Epithelial cell of proximal tubule (primary cell): Measurements from ENCODE around the gene CUZD1. TPM values are rescaled to one million over a fixed set of nuclear protein-coding genes. Genes with fewer than 3 reads are reported as not detected.
"Not testable (repeated sequence)": the region's sequence is repeated elsewhere in the genome, so short reads cannot be mapped to it uniquely, and the experiment has no call there.

Experiments
- DNase-seq: peaks from one replicate; pipeline ENCODE4 v3.0.0-alpha.2; 2011; ENCODE audit warnings: low read depth
- H3K4me3 ChIP-seq: 2 replicates; pipeline ENCODE4 v1.5.1; 2011; ENCODE audit warnings: low read depth, mild to moderate bottlenecking, low read length
- total RNA-seq: library from RNA; depleted of rRNA; stranded (reverse); fragments of >200 nt; gene quantifications from 2 replicates; pipeline ENCODE4 v1.2.3, GENCODE V29; 2015
- TF ChIP-seq, protein P1 (sequence below): conservative IDR thresholded peaks from 2 replicates; pipeline ENCODE4 v1.5.1; 2012; ENCODE audit warnings: low read depth, mild to moderate bottlenecking, low read length

Gene CUZD1
- total RNA-seq, 1 donor from 2014 or later: 1.0 TPM

DNA sequence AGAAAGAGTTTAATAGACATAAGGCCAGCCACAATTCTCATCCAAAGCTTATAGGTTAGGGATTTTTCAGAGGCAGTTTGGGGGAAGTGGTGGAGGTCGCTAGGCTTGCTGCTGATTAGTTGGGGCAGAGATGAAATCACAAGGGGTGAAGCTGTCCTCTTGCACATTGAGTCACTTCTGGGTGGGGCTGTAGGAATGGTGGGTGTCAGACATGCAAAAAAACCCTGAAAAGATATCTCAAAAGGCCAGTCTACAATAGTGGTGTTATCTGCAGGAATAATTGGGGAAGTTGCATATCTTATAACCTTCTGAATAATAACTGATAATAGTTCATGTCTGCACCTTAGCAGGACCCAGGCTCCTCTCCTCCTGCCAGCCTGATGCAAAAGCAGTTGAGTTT lies 31.6 kb upstream of the CUZD1 start:
- H3K4me3 ChIP-seq: no peak overlapping the region
- TF ChIP-seq, protein P1, sequence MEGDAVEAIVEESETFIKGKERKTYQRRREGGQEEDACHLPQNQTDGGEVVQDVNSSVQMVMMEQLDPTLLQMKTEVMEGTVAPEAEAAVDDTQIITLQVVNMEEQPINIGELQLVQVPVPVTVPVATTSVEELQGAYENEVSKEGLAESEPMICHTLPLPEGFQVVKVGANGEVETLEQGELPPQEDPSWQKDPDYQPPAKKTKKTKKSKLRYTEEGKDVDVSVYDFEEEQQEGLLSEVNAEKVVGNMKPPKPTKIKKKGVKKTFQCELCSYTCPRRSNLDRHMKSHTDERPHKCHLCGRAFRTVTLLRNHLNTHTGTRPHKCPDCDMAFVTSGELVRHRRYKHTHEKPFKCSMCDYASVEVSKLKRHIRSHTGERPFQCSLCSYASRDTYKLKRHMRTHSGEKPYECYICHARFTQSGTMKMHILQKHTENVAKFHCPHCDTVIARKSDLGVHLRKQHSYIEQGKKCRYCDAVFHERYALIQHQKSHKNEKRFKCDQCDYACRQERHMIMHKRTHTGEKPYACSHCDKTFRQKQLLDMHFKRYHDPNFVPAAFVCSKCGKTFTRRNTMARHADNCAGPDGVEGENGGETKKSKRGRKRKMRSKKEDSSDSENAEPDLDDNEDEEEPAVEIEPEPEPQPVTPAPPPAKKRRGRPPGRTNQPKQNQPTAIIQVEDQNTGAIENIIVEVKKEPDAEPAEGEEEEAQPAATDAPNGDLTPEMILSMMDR: no peak
- no peak for DNase-seq

- no peak for DNase-seq
- TF ChIP-seq, protein P1: no peak
- no peak overlapping the region for H3K4me3 ChIP-seq
Measured at GRCh38 chr10:122876467-122876855, 30.8 kb upstream of the CUZD1 start.

- no peak for DNase-seq
- TF ChIP-seq, protein P1: no peak
- H3K4me3 ChIP-seq: no peak overlapping the region
Measured at GRCh38 chr10:122875843-122876466, 30.3 kb upstream of the CUZD1 start.

- not testable (repeated sequence) for H3K4me3 ChIP-seq, DNase-seq
Measured at GRCh38 chr10:122871947-122872346, 26.3 kb upstream of the CUZD1 start.

- DNase-seq, H3K4me3 ChIP-seq: not testable (repeated sequence)
Measured at GRCh38 chr10:122868768-122869167, 23.1 kb upstream of the CUZD1 start.

DNA sequence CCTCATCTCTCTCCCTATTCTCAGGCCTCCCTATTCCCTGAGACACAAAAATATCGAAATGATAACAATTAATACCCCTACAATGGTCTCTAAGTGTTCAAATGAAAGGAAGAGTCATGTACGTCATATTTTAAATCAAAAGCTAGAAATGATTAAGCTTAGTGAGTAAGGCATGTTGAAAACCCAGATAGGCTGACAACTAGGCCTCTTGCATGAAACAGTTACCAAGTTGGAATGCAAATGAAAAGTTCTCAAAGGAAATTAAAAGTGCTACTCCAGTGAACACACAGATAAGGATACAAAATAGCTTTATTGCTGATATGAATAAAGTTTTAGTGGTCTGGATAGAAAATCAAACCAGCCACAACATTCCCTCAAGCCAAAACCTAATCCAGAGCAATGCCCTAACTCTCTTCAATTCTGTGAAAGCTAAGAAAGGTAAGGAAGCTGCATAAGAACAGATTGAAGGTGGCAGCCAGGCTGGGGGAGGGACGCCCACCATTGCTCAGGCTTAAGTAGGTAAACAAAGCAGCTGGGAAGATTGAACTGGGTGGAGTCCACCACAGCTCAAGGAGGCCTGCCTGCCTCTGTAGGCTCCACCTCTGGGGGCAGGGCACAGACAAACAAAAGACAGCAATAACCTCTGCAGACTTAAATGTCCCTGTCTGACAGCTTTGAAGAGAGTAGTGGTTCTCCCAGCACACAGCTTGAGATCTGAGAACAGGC lies 21.3 kb upstream of the CUZD1 start:
- DNase-seq, H3K4me3 ChIP-seq: not testable (repeated sequence)

DNA sequence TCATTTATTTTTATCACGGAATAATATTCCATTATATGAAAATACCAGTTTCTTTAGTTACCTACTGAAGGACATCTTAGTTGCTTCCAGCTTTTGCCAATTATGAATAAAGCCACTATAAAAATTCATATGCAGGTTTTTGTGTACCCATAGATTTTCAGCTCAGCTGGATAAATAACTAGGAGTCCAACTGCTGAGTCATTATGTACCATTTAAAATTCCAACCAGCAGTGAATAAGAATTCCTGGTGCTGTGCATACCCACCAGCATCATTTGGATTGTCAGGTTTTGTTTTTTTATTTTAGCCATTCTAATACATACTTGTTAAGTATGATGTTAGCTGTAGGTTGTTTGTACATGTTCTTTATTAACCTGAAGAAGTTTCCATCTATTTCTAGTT lies 19.2 kb upstream of the CUZD1 start:
- DNase-seq: no peak
- no peak overlapping the region for H3K4me3 ChIP-seq
- TF ChIP-seq, protein P1: no peak

- no peak for DNase-seq
- TF ChIP-seq, protein P1: no peak
- H3K4me3 ChIP-seq: no peak overlapping the region
Measured at GRCh38 chr10:122864194-122864592, 18.5 kb upstream of the CUZD1 start.
